ENCODE data around the gene ENTPD1. TPM values are rescaled to one million over a fixed set of nuclear protein-coding genes. Genes with fewer than 3 reads are reported as not detected.
"Not testable (repeated sequence)": the region's sequence is repeated elsewhere in the genome, so short reads cannot be mapped to it uniquely, and the experiment has no call there.

ENTPD1 gene
- total RNA-seq, 1 donor from 2014 or later, result not detected

- TF ChIP-seq CTCF (conservative IDR thresholded peaks at IDR 0.05; ENCODE audit: low read depth, low read length), result no peak
- DNase-seq (ENCODE audit: low read depth), result no peak
- H3K4me3 ChIP-seq (ENCODE audit: low read depth, low read length), result no peak overlapping the region
These were observed 121.9 kb downstream of the ENTPD1 start for GRCh38 chr10:95877881-95878280.

- TF ChIP-seq CTCF (conservative IDR thresholded peaks at IDR 0.05; ENCODE audit: low read depth, low read length), result no peak
- no peak overlapping the region for H3K4me3 ChIP-seq (ENCODE audit: low read depth, low read length)
- DNase-seq (ENCODE audit: low read depth), result no peak
These were observed 124.7 kb downstream of the ENTPD1 start for GRCh38 chr10:95880704-95881103.

- TF ChIP-seq CTCF (conservative IDR thresholded peaks at IDR 0.05; ENCODE audit: low read depth, low read length), result no peak
- H3K4me3 ChIP-seq (ENCODE audit: low read depth, low read length), result no peak overlapping the region
- DNase-seq (ENCODE audit: low read depth), result no peak
These were observed 125.4 kb downstream of the ENTPD1 start for GRCh38 chr10:95881316-95881715.

- no peak overlapping the region for H3K4me3 ChIP-seq (ENCODE audit: low read depth, low read length)
- no peak for DNase-seq (ENCODE audit: low read depth)
- TF ChIP-seq CTCF (conservative IDR thresholded peaks at IDR 0.05; ENCODE audit: low read depth, low read length), result no peak
These were observed 133.9 kb downstream of the ENTPD1 start for GRCh38 chr10:95889830-95890229.

GRCh38 chr10:95896071-95896850 lies 140.3 kb downstream of the ENTPD1 start:
- DNase-seq (ENCODE audit: low read depth), result no peak
- H3K4me3 ChIP-seq (ENCODE audit: low read depth, low read length), result no peak overlapping the region
- TF ChIP-seq CTCF (conservative IDR thresholded peaks at IDR 0.05; ENCODE audit: low read depth, low read length), result no peak

- not testable (repeated sequence) for DNase-seq (ENCODE audit: low read depth); H3K4me3 ChIP-seq (ENCODE audit: low read depth, low read length)
These were observed 150.1 kb downstream of the ENTPD1 start for GRCh38 chr10:95905897-95906580.

GRCh38 chr10:95906677-95907455 lies 150.9 kb downstream of the ENTPD1 start:
- peak; percentile 36 for DNase-seq (ENCODE audit: low read depth)
- peak; percentile 39 for TF ChIP-seq CTCF (conservative IDR thresholded peaks at IDR 0.05; ENCODE audit: low read depth, low read length)
- H3K4me3 ChIP-seq (ENCODE audit: low read depth, low read length), result peak overlapping the region; percentile 88

All from epithelial cell of proximal tubule (primary cell).